ENCODE data around the gene NADK2.

The NADK2 gene

DNA sequence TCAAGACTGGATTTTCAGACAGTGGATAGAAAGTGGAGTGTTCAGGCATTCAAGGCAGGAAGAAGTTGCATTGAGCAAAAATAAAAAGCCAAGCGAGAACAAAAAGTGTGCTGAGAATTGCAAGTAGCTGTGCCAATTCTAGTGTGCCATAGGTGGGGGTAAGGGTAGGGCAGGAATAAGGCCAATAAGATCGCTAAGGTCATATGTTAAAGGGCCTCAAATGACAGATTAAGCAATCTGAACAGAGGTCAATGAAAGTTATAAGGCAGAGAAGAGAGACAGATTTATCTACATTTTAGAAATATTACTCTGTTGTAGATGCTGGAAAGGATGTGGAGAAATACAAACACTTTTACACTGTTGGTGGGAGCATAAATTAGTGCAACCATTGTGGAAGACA is 36.4 kb downstream of the NADK2 start:
- TF ChIP-seq EZH2phosphoT487 (IDR thresholded peaks at IDR 0.05; ENCODE audit: borderline replicate concordance, low read length): no peak
- TF ChIP-seq CTCF (IDR thresholded peaks at IDR 0.05; ENCODE audit: low read depth, low read length, poor library complexity, severe bottlenecking): no peak
- H3K4me2 ChIP-seq (ENCODE audit: low read length): no peak overlapping the region
- no peaks in the 10 kb centered on the region for H3K79me2 ChIP-seq (ENCODE audit: control insufficient read depth, low read length)
- H3K36me3 ChIP-seq (ENCODE audit: control insufficient read depth, low read length): peaks cover 47% of the 10 kb centered on the region
- no peaks in the 10 kb centered on the region for H3K4me1 ChIP-seq (ENCODE audit: control insufficient read depth, low read length)
- H3K27me3 ChIP-seq (ENCODE audit: control insufficient read depth, low read length): no peaks in the 10 kb centered on the region
- H3K4me3 ChIP-seq (ENCODE audit: low read length): no peak overlapping the region
- peaks cover 2% of the 10 kb centered on the region; the same call in 1 of the 2 replicates for H3F3A ChIP-seq (ENCODE audit: control insufficient read depth, insufficient read depth)
- H3K9me2 ChIP-seq (replicated peaks; ENCODE audit: control insufficient read depth, low read length): no peaks in the 10 kb centered on the region
- no peak overlapping the region for H3K27ac ChIP-seq (ENCODE audit: low read depth, low read length)
- H3K9me3 ChIP-seq (ENCODE audit: control insufficient read depth, insufficient read depth, low read length): no peaks in the 10 kb centered on the region
- H4K20me1 ChIP-seq (ENCODE audit: control insufficient read depth, insufficient read depth, low read depth, low read length): no peaks in the 10 kb centered on the region

GRCh38 chr5:36202521-36202961 is 39.2 kb downstream of the NADK2 start:
- Histone ChIP-seq H3F3A (ENCODE audit: control insufficient read depth, insufficient read depth) (peaks cover 2% of the 10 kb centered on the region; the same call in 1 of the 2 replicates), H3K36me3 (ENCODE audit: control insufficient read depth, low read length) (peaks cover 55% of the 10 kb centered on the region)

DNA sequence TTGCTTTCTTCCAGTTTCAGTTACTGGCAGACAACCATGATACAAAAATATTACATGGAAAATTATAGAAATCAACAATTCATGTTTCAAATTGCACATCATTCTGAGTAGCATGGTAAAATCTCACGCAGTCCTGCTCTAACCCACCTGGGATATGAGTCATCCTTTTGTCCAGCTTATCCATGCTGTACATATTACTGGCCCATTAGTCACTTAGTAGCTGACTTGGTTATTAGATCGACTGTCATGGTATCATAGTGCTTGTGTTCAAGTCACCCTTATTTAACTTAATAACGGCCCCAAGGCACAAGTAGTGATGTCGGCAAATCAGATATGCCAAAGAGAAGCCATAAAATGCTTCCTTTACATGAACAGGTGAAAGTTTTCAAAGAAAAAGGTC is 41.2 kb downstream of the NADK2 start:
- H4K20me1 ChIP-seq (ENCODE audit: control insufficient read depth, insufficient read depth, low read depth, low read length): no peaks in the 10 kb centered on the region
- peaks cover 2% of the 10 kb centered on the region; the same call in 1 of the 2 replicates for H3F3A ChIP-seq (ENCODE audit: control insufficient read depth, insufficient read depth)
- H3K79me2 ChIP-seq (ENCODE audit: control insufficient read depth, low read length): no peaks in the 10 kb centered on the region
- H3K27ac ChIP-seq (ENCODE audit: low read depth, low read length): no peak overlapping the region
- no peaks in the 10 kb centered on the region for H3K27me3 ChIP-seq (ENCODE audit: control insufficient read depth, low read length)
- H3K4me2 ChIP-seq (ENCODE audit: low read length): no peak overlapping the region
- H3K36me3 ChIP-seq (ENCODE audit: control insufficient read depth, low read length): peaks cover 65% of the 10 kb centered on the region
- TF ChIP-seq CTCF (IDR thresholded peaks at IDR 0.05; ENCODE audit: low read depth, low read length, poor library complexity, severe bottlenecking): no peak
- H3K4me3 ChIP-seq (ENCODE audit: low read length): no peak overlapping the region
- H3K9me2 ChIP-seq (replicated peaks; ENCODE audit: control insufficient read depth, low read length): no peaks in the 10 kb centered on the region
- no peaks in the 10 kb centered on the region for H3K9me3 ChIP-seq (ENCODE audit: control insufficient read depth, insufficient read depth, low read length)
- no peaks in the 10 kb centered on the region for H3K4me1 ChIP-seq (ENCODE audit: control insufficient read depth, low read length)

More at GRCh38 chr5:36202521-36202961, 39.2 kb downstream of the NADK2 start:
- H4K20me1 ChIP-seq (ENCODE audit: control insufficient read depth, insufficient read depth, low read depth, low read length): no peaks in the 10 kb centered on the region
- no peak overlapping the region for H3K4me2 ChIP-seq (ENCODE audit: low read length)
- no peak overlapping the region for H3K4me3 ChIP-seq (ENCODE audit: low read length)
- H3K27ac ChIP-seq (ENCODE audit: low read depth, low read length): no peak overlapping the region
- no peaks in the 10 kb centered on the region for H3K79me2 ChIP-seq (ENCODE audit: control insufficient read depth, low read length)
- H3K9me2 ChIP-seq (replicated peaks; ENCODE audit: control insufficient read depth, low read length): no peaks in the 10 kb centered on the region
- no peaks in the 10 kb centered on the region for H3K9me3 ChIP-seq (ENCODE audit: control insufficient read depth, insufficient read depth, low read length)
- H3K4me1 ChIP-seq (ENCODE audit: control insufficient read depth, low read length): no peaks in the 10 kb centered on the region
- H3K27me3 ChIP-seq (ENCODE audit: control insufficient read depth, low read length): no peaks in the 10 kb centered on the region
- TF ChIP-seq EZH2phosphoT487 (IDR thresholded peaks at IDR 0.05; ENCODE audit: borderline replicate concordance, low read length): no peak
- TF ChIP-seq CTCF (IDR thresholded peaks at IDR 0.05; ENCODE audit: low read depth, low read length, poor library complexity, severe bottlenecking): no peak
